HG02970 (cell line): ENCODE measurements around the gene LDLR.
"Not testable (repeated sequence)": the region's sequence is repeated elsewhere in the genome, so short reads cannot be mapped to it uniquely, and the experiment has no call there.

Source experiments
- ATAC-seq: cut with Tn5 transposase; IDR thresholded peaks from one replicate; pipeline ENCODE4 v1.9.1; 2021; ENCODE audit warnings: mild to moderate bottlenecking, moderate library complexity, moderate number of reproducible peaks; ENCODE audit not compliant: unreplicated experiment, low FRiP score

Gene LDLR

GRCh38 chr19:11166281-11167142 is 77.2 kb downstream of the LDLR start:
- no peak for ATAC-seq

- no peak for ATAC-seq
Observed at GRCh38 chr19:11168568-11168967, 79.3 kb downstream of the LDLR start.

- ATAC-seq, result no peak
Observed at GRCh38 chr19:11169896-11170678, 80.8 kb downstream of the LDLR start.

GRCh38 chr19:11171144-11171543 is 81.9 kb downstream of the LDLR start:
- no peak for ATAC-seq

GRCh38 chr19:11172576-11172975 is 83.3 kb downstream of the LDLR start:
- no peak for ATAC-seq

- ATAC-seq, result no peak
Observed at GRCh38 chr19:11173516-11174155, 84.4 kb downstream of the LDLR start.

GRCh38 chr19:11174336-11174735 is 85.1 kb downstream of the LDLR start:
- ATAC-seq, result no peak

- ATAC-seq, result no peak
Observed at GRCh38 chr19:11175920-11176319, 86.7 kb downstream of the LDLR start.

- no peak for ATAC-seq
Observed at GRCh38 chr19:11176466-11177193, 87.4 kb downstream of the LDLR start.

GRCh38 chr19:11177592-11177991 is 88.3 kb downstream of the LDLR start:
- no peak for ATAC-seq

GRCh38 chr19:11179145-11179465 is 89.8 kb downstream of the LDLR start:
- not testable (repeated sequence) for ATAC-seq

GRCh38 chr19:11179716-11180297 is 90.5 kb downstream of the LDLR start:
- no peak for ATAC-seq

- no peak for ATAC-seq
Observed at GRCh38 chr19:11180346-11180745, 91.1 kb downstream of the LDLR start.

- ATAC-seq, result not testable (repeated sequence)
Observed at GRCh38 chr19:11180975-11181374, 91.7 kb downstream of the LDLR start.

GRCh38 chr19:11181488-11181887 is 92.2 kb downstream of the LDLR start:
- no peak for ATAC-seq
